A172 (cell line): ENCODE results near the gene MAP4K3. TPM values are rescaled to one million over a fixed set of nuclear protein-coding genes. Genes with fewer than 3 reads are reported as not detected.
A peak's percentile ranks its signal among the peaks of the same experiment; 100 is the strongest.
"Not testable (repeated sequence)": the region's sequence is repeated elsewhere in the genome, so short reads cannot be mapped to it uniquely, and the experiment has no call there.

Experiments
- DNase-seq: peaks from one replicate; pipeline ENCODE4 v3.0.0-alpha.2; 2015; ENCODE audit warnings: low spot score
- total RNA-seq: library from RNA; depleted of rRNA; stranded (reverse); fragments of >200 nt; shearing (Covaris generic); gene quantifications from 2 replicates; pipeline ENCODE4 v1.2.3, GENCODE V29; 2014

MAP4K3 gene
- total RNA-seq, 1 experiment from 2014 or later = 29.1 TPM

GRCh38 chr2:39306626-39307025, 130.5 kb downstream of the MAP4K3 start:
- DNase-seq = no peak

- no peak for DNase-seq
Measured at GRCh38 chr2:39304729-39305128, 132.4 kb downstream of the MAP4K3 start.

GRCh38 chr2:39304200-39304599, 132.9 kb downstream of the MAP4K3 start:
- no peak for DNase-seq

GRCh38 chr2:39301352-39301751, 135.7 kb downstream of the MAP4K3 start:
- no peak for DNase-seq

GRCh38 chr2:39300044-39300978, 136.8 kb downstream of the MAP4K3 start:
- no peak for DNase-seq

GRCh38 chr2:39290433-39290832, 146.7 kb downstream of the MAP4K3 start:
- DNase-seq = no peak

GRCh38 chr2:39289609-39290008, 147.5 kb downstream of the MAP4K3 start:
- DNase-seq = no peak

- no peak for DNase-seq
Measured at GRCh38 chr2:39283561-39283960, 153.5 kb downstream of the MAP4K3 start.

GRCh38 chr2:39281391-39281790, 155.7 kb downstream of the MAP4K3 start:
- DNase-seq = no peak

- DNase-seq = peak; percentile 21
Measured at GRCh38 chr2:39275016-39275415, 162.1 kb downstream of the MAP4K3 start.

- no peak for DNase-seq
Measured at GRCh38 chr2:39269941-39270340, 167.1 kb downstream of the MAP4K3 start.

GRCh38 chr2:39266916-39267434, 170.1 kb downstream of the MAP4K3 start:
- DNase-seq = no peak

GRCh38 chr2:39266139-39266805, 170.8 kb downstream of the MAP4K3 start:
- DNase-seq = no peak

- no peak for DNase-seq
Measured at GRCh38 chr2:39265315-39265714, 171.8 kb downstream of the MAP4K3 start.

GRCh38 chr2:39264733-39265132, 172.4 kb downstream of the MAP4K3 start:
- DNase-seq = no peak

GRCh38 chr2:39260087-39260486, 177.0 kb downstream of the MAP4K3 start:
- DNase-seq = no peak

GRCh38 chr2:39256040-39256439, 181.0 kb downstream of the MAP4K3 start:
- no peak for DNase-seq

GRCh38 chr2:39252888-39253518, 184.1 kb downstream of the MAP4K3 start:
- DNase-seq = no peak

- no peak for DNase-seq
Measured at GRCh38 chr2:39247512-39248043, 189.5 kb downstream of the MAP4K3 start.

- no peak for DNase-seq
Measured at GRCh38 chr2:39246382-39246980, 190.6 kb downstream of the MAP4K3 start.

GRCh38 chr2:39244963-39245625, 192.0 kb downstream of the MAP4K3 start:
- DNase-seq = not testable (repeated sequence)
